Hepatocyte (in vitro differentiated cells): Measurements from ENCODE around the gene LRP4. TPM values are rescaled to one million over a fixed set of nuclear protein-coding genes. Genes with fewer than 3 reads are reported as not detected.

Experiments used
- DNase-seq: peaks from one replicate; pipeline ENCODE4 v3.0.0-alpha.2; 2016; ENCODE audit warnings: low spot score
- H2AFZ ChIP-seq: fragments of 200-600 bp; sonication (generic); 2 replicates; pipeline ENCODE4 v1.6.0; 2016; ENCODE audit warnings: antibody characterized with exemption, mild to moderate bottlenecking
- H3K27ac ChIP-seq: fragments of 200-600 bp; sonication (generic); 2 replicates; pipeline ENCODE4 v1.5.1; 2016; ENCODE audit warnings: mild to moderate bottlenecking
- H3K27me3 ChIP-seq: fragments of 200-600 bp; sonication (generic); 2 replicates; pipeline ENCODE4 v1.6.1; 2016
- H3K36me3 ChIP-seq: fragments of 200-600 bp; sonication (generic); replicated peaks from 2 replicates; pipeline ENCODE4 v1.5.1; 2016; ENCODE audit warnings: low read depth; ENCODE audit not compliant: insufficient read depth
- H3K4me1 ChIP-seq: fragments of 200-600 bp; sonication (generic); 2 replicates; pipeline ENCODE4 v1.5.1; 2016; ENCODE audit warnings: mild to moderate bottlenecking, moderate library complexity; ENCODE audit not compliant: insufficient read depth
- H3K4me2 ChIP-seq: fragments of 200-600 bp; sonication (generic); 2 replicates; pipeline ENCODE4 v1.6.0; 2016
- H3K4me3 ChIP-seq: fragments of 200-600 bp; sonication (generic); 2 replicates; pipeline ENCODE4 v1.5.1; 2016; ENCODE audit warnings: mild to moderate bottlenecking
- H3K79me2 ChIP-seq: fragments of 200-600 bp; sonication (generic); 2 replicates; pipeline ENCODE4 v1.6.0; 2017; ENCODE audit warnings: mild to moderate bottlenecking
- H3K9me2 ChIP-seq: fragments of 200-600 bp; sonication (generic); replicated peaks from 2 replicates; pipeline ENCODE4 v1.6.0; 2017; ENCODE audit warnings: mild to moderate bottlenecking; ENCODE audit not compliant: insufficient read depth
- H3K9me3 ChIP-seq: fragments of 200-600 bp; sonication (generic); 2 replicates; pipeline ENCODE4 v1.5.1; 2016; ENCODE audit warnings: low read depth, mild to moderate bottlenecking
- H4K20me1 ChIP-seq: fragments of 200-600 bp; sonication (generic); 2 replicates; pipeline ENCODE4 v1.6.0; 2016; ENCODE audit warnings: mild to moderate bottlenecking; ENCODE audit not compliant: insufficient read depth, poor library complexity, severe bottlenecking
- CTCF ChIP-seq: fragments of 200-600 bp; sonication (generic); IDR thresholded peaks from 2 replicates; pipeline ENCODE4 v1.5.1; 2016; ENCODE audit warnings: antibody characterized with exemption, mild to moderate bottlenecking; ENCODE audit not compliant: poor library complexity
- EZH2 ChIP-seq: fragments of 200-600 bp; sonication (generic); IDR thresholded peaks from 2 replicates; pipeline ENCODE4 v1.6.1; 2016; ENCODE audit warnings: antibody characterized with exemption, mild to moderate bottlenecking, borderline replicate concordance
- EZH2phosphoT487 ChIP-seq: fragments of 200-600 bp; sonication (generic); IDR thresholded peaks from one replicate; pipeline ENCODE4 v1.6.1; 2018; ENCODE audit warnings: antibody characterized with exemption, mild to moderate bottlenecking, low read depth, moderate library complexity; ENCODE audit not compliant: unreplicated experiment, severe bottlenecking
- WGBS: methylation state at CpG from one replicate; pipeline ENCODE4 v1.1.6; 2016; ENCODE audit warnings: low lambda C conversion rate; ENCODE audit errors: missing lambda C conversion rate; 5-methylcytosine and 5-hydroxymethylcytosine counted together
- polyA plus RNA-seq: library from polyadenylated mRNA; unstranded; fragments of >200 nt; fragmentation: Nextera tagmentation; extraction: Ambion mirVana; gene quantifications from 2 replicates; pipeline ENCODE4 v1.2.1, GENCODE V29; 2016
- total RNA-seq: library from RNA; depleted of rRNA; stranded (reverse); fragments of >200 nt; gene quantifications from 2 replicates; pipeline ENCODE4 v1.2.3, GENCODE V29; 2014

Gene LRP4
- total RNA-seq (7.1 and 8.0 TPM in 2 replicates), polyA plus RNA-seq (6.4 and 8.0 TPM in 2 replicates)

GRCh38 chr11:46918083-46918787, at the start of gene LRP4:
LRP4 (minus strand) TSS chr11:46918550; CDS start chr11:46918379, 171 bp downstream.
- Histone ChIP-seq H3K9me3 (no peaks in the 10 kb centered on the region), H3K36me3 (no peaks in the 10 kb centered on the region), H3K79me2 (peaks cover 22% of the 10 kb centered on the region), H3K9me2 (no peaks in the 10 kb centered on the region), H3K27ac (peak within 1 kb of the TSS; percentile 50), H2AFZ (peak within 1 kb of the TSS; percentile 62), H3K4me2 (peak within 1 kb of the TSS; percentile 98), H4K20me1 (no peaks in the 10 kb centered on the region), H3K27me3 (no peaks in the 10 kb centered on the region), H3K4me1 (peaks cover 20% of the 10 kb centered on the region), H3K4me3 (peak within 1 kb of the TSS; percentile 88)
- TF ChIP-seq EZH2: no peak
- TF ChIP-seq EZH2phosphoT487: no peak
- no peak for TF ChIP-seq CTCF
- peak; percentile 68 for DNase-seq
- 2% methylated on average over 38 of the region's 97 CpGs for WGBS

DNA sequence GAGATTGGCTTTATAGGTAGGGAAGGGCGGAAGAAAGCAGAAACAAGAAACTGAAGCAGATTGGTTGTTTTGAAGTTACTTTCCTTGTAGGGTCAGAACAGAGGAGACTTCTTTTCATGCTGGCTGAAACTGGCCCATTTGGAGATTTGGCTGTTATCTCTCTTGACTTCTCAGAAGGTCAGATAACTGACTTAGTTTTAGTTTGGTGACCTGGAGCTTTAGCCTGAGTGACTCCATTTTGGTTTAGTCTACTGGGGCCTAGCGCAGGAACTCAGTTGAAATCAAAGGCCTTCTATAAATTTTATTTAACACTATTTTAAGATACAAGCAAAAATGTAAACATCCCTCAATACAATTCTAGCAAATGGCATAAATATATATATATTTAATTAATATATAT, 49.6 kb upstream of the LRP4 start:
- H3K36me3 ChIP-seq: no peaks in the 10 kb centered on the region
- 98% methylated on average over 2 of the region's 2 CpGs for WGBS
- H3K9me3 ChIP-seq: no peaks in the 10 kb centered on the region
- H3K4me3 ChIP-seq: no peak overlapping the region
- no peak for DNase-seq
- peaks cover 13% of the 10 kb centered on the region for H3K4me1 ChIP-seq
- H4K20me1 ChIP-seq: no peaks in the 10 kb centered on the region
- no peak overlapping the region for H2AFZ ChIP-seq
- H3K27me3 ChIP-seq: no peaks in the 10 kb centered on the region
- H3K9me2 ChIP-seq: no peaks in the 10 kb centered on the region
- TF ChIP-seq EZH2phosphoT487 (no peak), CTCF (no peak), EZH2 (no peak)
- H3K79me2 ChIP-seq: peaks cover 18% of the 10 kb centered on the region
- H3K4me2 ChIP-seq: no peak overlapping the region
- no peak overlapping the region for H3K27ac ChIP-seq

GRCh38 chr11:46966773-46967172, 48.4 kb upstream of the LRP4 start:
- no peak overlapping the region for H3K27ac ChIP-seq
- no peak overlapping the region for H3K4me2 ChIP-seq
- H3K27me3 ChIP-seq: no peaks in the 10 kb centered on the region
- H3K4me3 ChIP-seq: no peak overlapping the region
- peaks cover under 1% of the 10 kb centered on the region for H3K4me1 ChIP-seq
- no peaks in the 10 kb centered on the region for H4K20me1 ChIP-seq
- H3K9me3 ChIP-seq: no peaks in the 10 kb centered on the region
- H3K36me3 ChIP-seq: no peaks in the 10 kb centered on the region
- H3K9me2 ChIP-seq: no peaks in the 10 kb centered on the region
- 90% methylated on average over 2 of the region's 2 CpGs for WGBS
- TF ChIP-seq CTCF (no peak), EZH2 (no peak), EZH2phosphoT487 (no peak)
- DNase-seq: no peak
- H3K79me2 ChIP-seq: peaks cover 24% of the 10 kb centered on the region
- H2AFZ ChIP-seq: no peak overlapping the region
